GM21786 (cell line): ENCODE measurements around the gene FIBCD1.

Experiments
- ATAC-seq: cut with Tn5 transposase; IDR thresholded peaks from one replicate; pipeline ENCODE4 v1.9.1; 2021; ENCODE audit not compliant: unreplicated experiment

Gene FIBCD1

GRCh38 chr9:130937146-130938076, 1.6 kb downstream of the FIBCD1 start:
- no peak for ATAC-seq

- ATAC-seq, result no peak
Measured at GRCh38 chr9:130936285-130937117, 2.5 kb downstream of the FIBCD1 start.

GRCh38 chr9:130935648-130936271, 3.3 kb downstream of the FIBCD1 start:
- ATAC-seq, result no peak

GRCh38 chr9:130934702-130935647, 4.1 kb downstream of the FIBCD1 start:
- ATAC-seq, result no peak

- ATAC-seq, result no peak
Measured at GRCh38 chr9:130934246-130934645, 4.8 kb downstream of the FIBCD1 start.

- ATAC-seq, result no peak
Measured at GRCh38 chr9:130933114-130934046, 5.7 kb downstream of the FIBCD1 start.

- ATAC-seq, result no peak
Measured at GRCh38 chr9:130932255-130933079, 6.6 kb downstream of the FIBCD1 start.

- ATAC-seq, result peak; percentile 42
Measured at GRCh38 chr9:130931508-130932254, 7.4 kb downstream of the FIBCD1 start.

GRCh38 chr9:130930804-130931349, 8.2 kb downstream of the FIBCD1 start:
- ATAC-seq, result no peak

- ATAC-seq, result no peak
Measured at GRCh38 chr9:130930132-130930803, 8.8 kb downstream of the FIBCD1 start.

- ATAC-seq, result no peak
Measured at GRCh38 chr9:130929571-130930038, 9.4 kb downstream of the FIBCD1 start.

- ATAC-seq, result peak; percentile 47
Measured at GRCh38 chr9:130927995-130928900, 10.8 kb downstream of the FIBCD1 start.

- ATAC-seq, result no peak
Measured at GRCh38 chr9:130927338-130927737, 11.7 kb downstream of the FIBCD1 start.

GRCh38 chr9:130925050-130925678, 13.9 kb downstream of the FIBCD1 start:
- ATAC-seq, result no peak

- no peak for ATAC-seq
Measured at GRCh38 chr9:130924448-130924788, 14.6 kb downstream of the FIBCD1 start.
